K562 (cell line): ENCODE results near the gene ARL6IP4. TPM values are rescaled to one million over a fixed set of nuclear protein-coding genes. Genes with fewer than 3 reads are reported as not detected.

Experiments
- ATAC-seq: fragments of 200-7000 bp; cut with Tn5 transposase; 3 replicates; pipeline ENCODE4 v1.9.1; 2020; ENCODE audit warnings: moderate library complexity
- BruUV-seq: library from RNA; stranded (reverse); fragments of 400-500 nt; replicated peaks from 2 replicates; lab custom pipeline; 2021; lab: Mats Ljungman, UMichigan
- CTCF ChIA-PET: fragments of 300-600 bp; formaldehyde crosslinking; extraction: SDS; loops from one replicate; lab custom pipeline; 2021; ENCODE audit warnings: low intra/inter-chr PET ratio; lab: Yijun Ruan, JAX
- POLR2A ChIA-PET: fragments of 300-600, 350-650 bp; sonication (Branson Sonifier 250); formaldehyde crosslinking; extraction: SDS; loops from one replicate; lab custom pipeline; 2021; ENCODE audit warnings: antibody characterized with exemption, inconsistent platforms; lab: Yijun Ruan, JAX
- DNase-seq, 4 experiments: peaks; one replicate each; pipeline versions ENCODE4 v3.0.0 to v3.0.0-alpha.2; 2011 to 2018; ENCODE audit warnings: low spot score in 3 of 4, mixed read lengths in 3 of 4; ENCODE audit errors: extremely low read depth in 1 of 4
- FAIRE-seq: peaks from 2 replicates; lab custom pipeline; 2011; peaks lifted over from hg19 to GRCh38; lab: Jason Lieb, UNC
- H2AFZ ChIP-seq: 2 replicates; pipeline ENCODE4 v1.6.0; 2011; ENCODE audit warnings: low read depth, low read length, control low read depth, inconsistent platforms
- H3K27ac ChIP-seq: fragments of 200-600 bp; 3 replicates; pipeline ENCODE4 v1.8.0; 2011; ENCODE audit warnings: low read depth, mild to moderate bottlenecking, control low read depth, inconsistent platforms, low read length, moderate library complexity, mixed read lengths; ENCODE audit errors: extremely low read depth
- H3K27me3 ChIP-seq, 2 experiments: fragments of 300-600 bp in 1 of 2; 2 replicates in 1 of 2; 3 replicates in 1 of 2; pipeline versions ENCODE4 v1.6.0 to v1.8.0; 2011; ENCODE audit warnings: inconsistent platforms in 2 of 2, low read length in 2 of 2, mild to moderate bottlenecking in 1 of 2, mixed read lengths in 1 of 2, moderate library complexity in 1 of 2; ENCODE audit not compliant: control insufficient read depth in 2 of 2, insufficient read depth in 2 of 2
- H3K36me3 ChIP-seq: fragments of 300-600 bp; 3 replicates; pipeline ENCODE4 v1.8.0; 2011; ENCODE audit warnings: mild to moderate bottlenecking, low read length, inconsistent platforms; ENCODE audit not compliant: control insufficient read depth, insufficient read depth
- H3K4me1 ChIP-seq, 2 experiments: fragments of 200-600 bp in 1 of 2; replicated peaks in 1 of 2; 2 replicates in 1 of 2; 3 replicates in 1 of 2; pipeline versions ENCODE4 v1.5.1 to v1.8.0; 2011; ENCODE audit warnings: inconsistent platforms in 2 of 2, low read length in 2 of 2, mild to moderate bottlenecking in 1 of 2, mixed read lengths in 1 of 2, moderate library complexity in 1 of 2; ENCODE audit not compliant: control insufficient read depth in 2 of 2, insufficient read depth in 2 of 2
- H3K4me2 ChIP-seq: 2 replicates; pipeline ENCODE4 v1.6.1; 2011; ENCODE audit warnings: low read length, control low read depth, inconsistent platforms, mixed read lengths; ENCODE audit not compliant: insufficient read depth
- H3K4me3 ChIP-seq: fragments of 200-600 bp; sonication (generic), shearing (Covaris generic); 2 replicates; pipeline ENCODE4 v1.5.1; 2016; ENCODE audit warnings: control low read depth, inconsistent platforms
- H3K79me2 ChIP-seq: fragments of 200-600 bp; 3 replicates; pipeline ENCODE4 v1.8.0; 2011; ENCODE audit warnings: low read length, inconsistent platforms; ENCODE audit not compliant: control insufficient read depth, insufficient read depth
- H3K9ac ChIP-seq, 2 experiments: 2 replicates each; pipeline versions ENCODE4 v1.6.0 to v1.6.1; 2011; ENCODE audit warnings: low read depth in 2 of 2, low read length in 2 of 2, control low read depth in 1 of 2, inconsistent platforms in 1 of 2, mild to moderate bottlenecking in 1 of 2, mixed read lengths in 1 of 2; ENCODE audit not compliant: insufficient read depth in 1 of 2
- H3K9me1 ChIP-seq: one replicate; pipeline ENCODE4 v1.6.0; 2011; ENCODE audit warnings: inconsistent platforms, mild to moderate bottlenecking, low read length, moderate library complexity; ENCODE audit not compliant: control insufficient read depth, insufficient read depth
- H3K9me3 ChIP-seq: replicated peaks from 2 replicates; pipeline ENCODE4 v1.5.1; 2011; ENCODE audit warnings: low read depth, low read length, inconsistent platforms; ENCODE audit not compliant: control insufficient read depth, insufficient read depth
- H4K20me1 ChIP-seq: replicated peaks from 2 replicates; pipeline ENCODE4 v1.6.1; 2011; ENCODE audit warnings: low read length, inconsistent platforms, mixed read lengths; ENCODE audit not compliant: control insufficient read depth, insufficient read depth
- HDAC2 ChIP-seq: fragments of 450-650 bp; IDR thresholded peaks from 2 replicates; pipeline ENCODE4 v1.6.1; 2016; ENCODE audit warnings: mild to moderate bottlenecking
- POLR2G ChIP-seq: fragments of 200-400 bp; formaldehyde crosslinking; IDR thresholded peaks from 2 replicates; pipeline ENCODE4 v1.6.1; 2017; ENCODE audit warnings: low read depth, mild to moderate bottlenecking, antibody characterized with exemption, low read length, moderate library complexity
- SREBF1 ChIP-seq: fragments of 150-350 bp; IDR thresholded peaks from 2 replicates; pipeline ENCODE4 v1.6.1; 2014; ENCODE audit warnings: antibody characterized with exemption, low read depth, low read length, borderline replicate concordance
- SRSF9 ChIP-seq: fragments of 200-400 bp; formaldehyde crosslinking; IDR thresholded peaks from 2 replicates; pipeline ENCODE4 v1.6.1; 2017; ENCODE audit warnings: low read depth, low read length, borderline replicate concordance
- ZKSCAN8 ChIP-seq: fragments of 200-800 bp; sonication (Bioruptor generic); IDR thresholded peaks from 2 replicates; pipeline ENCODE4 v1.6.1; 2016; ENCODE audit warnings: missing genetic modification characterization, missing compliant biosample characterization
- ZNF133 ChIP-seq: fragments of 250-450 bp; sonication (Bioruptor Pico); IDR thresholded peaks from 2 replicates; pipeline ENCODE4 v1.4.0; 2020; ENCODE audit warnings: mild to moderate bottlenecking
- WGBS: fragments of 100-300 bp; shearing (Covaris generic); methylation state at CpG from one replicate; pipeline ENCODE4 v1.1.6; 2016; ENCODE audit warnings: low coverage, mixed read lengths; ENCODE audit not compliant: insufficient coverage; ENCODE audit errors: missing lambda C conversion rate; 5-methylcytosine and 5-hydroxymethylcytosine counted together
- in situ Hi-C: fragments of 300-500 bp; cut with MboI; formaldehyde crosslinking; loops from 4 replicates; pipeline ENCODE4 v1.15.0; 2018; ENCODE audit warnings: inconsistent platforms, mixed read lengths
- intact Hi-C: fragments of 100-400 bp; cut with micrococcal nuclease; formaldehyde crosslinking; loops from 2 replicates; pipeline ENCODE4 v1.14.2; 2022
- polyA plus RNA-seq, 8 experiments: library from polyadenylated mRNA; depleted of rRNA in 4 of 8; stranded (reverse) in 5 of 8; unstranded in 3 of 8; fragments of >200 nt; fragmentation: Nextera tagmentation in 2 of 8; fragmentation: Illumina TruSeq in 1 of 8; extraction: Ambion mirVana in 2 of 8; extraction: Trizol in 1 of 8; gene quantifications; 2 replicates each; pipeline versions ENCODE4 v1.2.1 to v1.2.3, GENCODE V29; 2011 to 2014; ENCODE audit warnings: inconsistent platforms in 1 of 8, missing spikeins in 1 of 8
- total RNA-seq, 7 experiments: library from RNA; depleted of rRNA in 6 of 7; stranded (reverse); fragments of >200 nt in 6 of 7; fragmentation: Illumina TruSeq in 2 of 7; extraction: Trizol in 2 of 7; gene quantifications; 2 replicates each; pipeline versions ENCODE4 v1.2.1 to v1.2.3, GENCODE V29; 2011 to 2021; ENCODE audit warnings: low replicate concordance in 1 of 7

The ARL6IP4 gene
- total and polyA plus RNA-seq, 9 of the 15 experiments (the other 6 are each of a cell fraction or from before 2014, with no cell fraction given), result 2.4 to 255 (median 151) TPM

- TF ChIP-seq ZNF133 (CRISPR knock-in tag) (no peak), ZKSCAN8 (CRISPR knock-in tag) (0 out of 2 replicates have a peak, but pooled peaks have one; percentile 10), SRSF9 (no peak), HDAC2 (no peak; the same call in 1 of the 2 replicates)
Observed at GRCh38 chr12:122975790-122976647, 4.5 kb upstream of the ARL6IP4 start (continued).

- Histone ChIP-seq H3K9me3 (no peaks in the 10 kb centered on the region), H3K4me2 (peak overlapping the region; percentile 100), H3K9ac (peak overlapping the region; percentile 94 to 98), H4K20me1 (no peaks in the 10 kb centered on the region; the same call in 1 of the 2 replicates), H3K27me3 (no peaks in the 10 kb centered on the region), H3K36me3 (peaks cover 34% of the 10 kb centered on the region; the same call in 2 of the 3 replicates), H3K4me3 (peak overlapping the region; percentile 66), H3K79me2 (peaks cover 49% of the 10 kb centered on the region), H3K9me1 (no peaks in the 10 kb centered on the region), H2AFZ (no peak overlapping the region), H3K4me1 (peaks cover 20 to 60% of the 10 kb centered on the region in 2 experiments), H3K27ac (peak overlapping the region; percentile 97)
- POLR2A ChIA-PET, result interaction anchor here (0.5 to 3.2 kb wide), 11 partner anchors 8 to 668 kb away, joined by 3 to 22 read pairs (median 6); partner anchors contain the start of genes ABCB9, MPHOSPH9 and MTRFR
- intact Hi-C loops (no loop called here), in situ Hi-C loops (no loop called here)
- ATAC-seq (no peak), DNase-seq (no peak), FAIRE-seq (no peak)
- BruUV-seq, result no TSS peak
- CTCF ChIA-PET, result no interaction called here
- TF ChIP-seq SREBF1, result no peak
- peak; percentile 53 for TF ChIP-seq POLR2G
- WGBS, result 81% methylated on average over 14 of the region's 15 CpGs
Observed at GRCh38 chr12:122976648-122976975, 3.9 kb upstream of the ARL6IP4 start.
